Measurements from ENCODE around the gene CCDC88C.
A peak's percentile ranks its signal among the peaks of the same experiment; 100 is the strongest.

CCDC88C gene

DNA sequence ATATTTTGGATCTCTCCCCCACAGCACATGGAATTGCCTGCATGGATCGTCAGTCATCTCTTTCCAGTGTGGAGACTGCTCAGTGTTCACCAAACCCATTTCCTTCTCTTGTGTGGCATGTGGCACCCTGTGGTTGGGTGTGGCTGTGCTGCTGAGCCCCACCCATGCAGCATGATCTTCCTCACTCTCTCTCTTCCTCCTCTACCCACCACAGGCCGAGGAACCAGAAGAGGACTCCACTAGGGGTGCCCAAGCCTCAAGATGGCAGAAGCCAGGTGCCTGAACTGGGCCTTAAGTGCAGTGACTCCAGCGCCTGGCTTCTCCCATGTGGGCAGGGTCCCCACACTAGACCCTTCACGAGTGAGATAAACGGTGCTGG, 106.3 kb downstream of the CCDC88C start:
- Histone ChIP-seq H3K18ac (ENCODE audit: low read depth in 1 of 2, low read length in 2 of 2) (no peak overlapping the region), H2AFZ (ENCODE audit: low read depth, low read length) (no peak overlapping the region), H2BK15ac (ENCODE audit: low read depth, poor library complexity, severe bottlenecking) (no peak overlapping the region), H3K36me3 (ENCODE audit: control insufficient read depth in 1 of 2, insufficient read depth in 2 of 2, low read depth in 1 of 2, low read length in 2 of 2) (peaks cover 0 to 22% of the 10 kb centered on the region in 2 experiments), H4K8ac (ENCODE audit: low read length) (no peak overlapping the region), H2BK12ac (ENCODE audit: low read length in 2 of 2) (no peak overlapping the region), H3K4me3 (ENCODE audit: insufficient read depth in 1 of 2, low read depth in 1 of 2, low read length in 2 of 2) (no peak overlapping the region), H3K23ac (ENCODE audit: low read length in 2 of 2) (no peak overlapping the region), H3K14ac (ENCODE audit: low read length in 2 of 2) (no peak overlapping the region), H2BK5ac (ENCODE audit: low read depth, low read length, poor library complexity, severe bottlenecking) (no peak overlapping the region), H3K4me2 (ENCODE audit: low read length, poor library complexity, severe bottlenecking) (no peak overlapping the region), H2BK120ac (ENCODE audit: low read depth, low read length) (no peak overlapping the region), H3K9me3 (ENCODE audit: control insufficient read depth, low read length) (no peaks in the 10 kb centered on the region), H2AK5ac (ENCODE audit: low read length, severe bottlenecking) (no peak overlapping the region), H3K4ac (ENCODE audit: low read depth in 1 of 2, low read length in 2 of 2) (no peak overlapping the region), H3K4me1 (ENCODE audit: control insufficient read depth, insufficient read depth, low read depth, low read length) (peaks cover 2% of the 10 kb centered on the region), H3K79me1 (replicated peaks; ENCODE audit: low read length, poor library complexity, severe bottlenecking) (no peaks in the 10 kb centered on the region), H3K27ac (ENCODE audit: low read length, poor library complexity, severe bottlenecking) (no peak overlapping the region), H3K27me3 (ENCODE audit: control insufficient read depth in 1 of 2, insufficient read depth in 1 of 2, low read length in 2 of 2) (peaks cover 0 to 67% of the 10 kb centered on the region in 2 experiments), H4K91ac (ENCODE audit: low read length) (no peak overlapping the region), H3K9ac (ENCODE audit: low read length) (no peak overlapping the region)
- WGBS = 86% methylated on average over 5 of the region's 5 CpGs
- DNase-seq = no peak

DNA sequence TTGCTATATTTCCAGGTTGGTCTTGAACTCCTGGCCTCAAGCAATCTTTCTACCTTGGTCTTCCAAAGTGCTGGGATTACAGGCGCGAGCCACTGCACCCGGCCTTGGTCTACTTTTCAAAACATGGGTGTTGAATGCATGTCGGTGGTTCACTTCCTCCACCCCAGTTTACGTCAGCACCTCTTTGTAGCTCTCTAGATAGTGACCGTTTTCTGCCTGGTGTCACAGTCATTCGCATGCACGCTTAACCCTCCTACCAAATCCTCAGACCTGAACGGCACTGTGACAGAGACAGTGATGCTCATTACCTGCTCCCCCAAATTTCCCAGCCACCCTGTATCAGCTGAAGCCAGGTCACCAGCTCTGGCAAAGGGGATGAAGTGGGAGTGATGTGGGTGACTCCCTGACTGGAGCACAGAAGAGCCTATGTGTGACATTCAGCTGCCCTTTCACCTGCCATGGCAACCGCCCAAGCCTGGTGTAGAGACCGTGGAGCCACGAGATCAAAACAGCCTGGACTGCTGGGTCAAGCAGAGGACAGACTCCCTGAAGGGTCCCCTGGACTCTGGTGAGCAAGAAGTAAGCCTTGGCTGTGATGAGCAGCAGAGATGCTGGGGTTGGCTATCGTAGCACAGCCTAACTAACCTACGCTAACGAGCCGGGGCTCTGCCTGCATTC, 106.9 kb downstream of the CCDC88C start:
- no peak overlapping the region for H3K4me3 ChIP-seq (ENCODE audit: insufficient read depth in 1 of 2, low read depth in 1 of 2, low read length in 2 of 2)
- no peak overlapping the region for H3K4me2 ChIP-seq (ENCODE audit: low read length, poor library complexity, severe bottlenecking)
- 94% methylated on average over 16 of the region's 16 CpGs for WGBS
- H2AFZ ChIP-seq (ENCODE audit: low read depth, low read length) = no peak overlapping the region
- H4K91ac ChIP-seq (ENCODE audit: low read length) = no peak overlapping the region
- H2BK5ac ChIP-seq (ENCODE audit: low read depth, low read length, poor library complexity, severe bottlenecking) = no peak overlapping the region
- no peak overlapping the region for H3K23ac ChIP-seq (ENCODE audit: low read length in 2 of 2)
- H2BK120ac ChIP-seq (ENCODE audit: low read depth, low read length) = no peak overlapping the region
- no peak overlapping the region for H2AK5ac ChIP-seq (ENCODE audit: low read length, severe bottlenecking)
- no peaks in the 10 kb centered on the region for H3K79me1 ChIP-seq (replicated peaks; ENCODE audit: low read length, poor library complexity, severe bottlenecking)
- no peak overlapping the region for H4K8ac ChIP-seq (ENCODE audit: low read length)
- peaks cover 2% of the 10 kb centered on the region for H3K4me1 ChIP-seq (ENCODE audit: control insufficient read depth, insufficient read depth, low read depth, low read length)
- no peak overlapping the region for H2BK12ac ChIP-seq (ENCODE audit: low read length in 2 of 2)
- no peaks in the 10 kb centered on the region for H3K9me3 ChIP-seq (ENCODE audit: control insufficient read depth, low read length)
- H3K9ac ChIP-seq (ENCODE audit: low read length) = no peak overlapping the region
- DNase-seq = no peak
- peaks cover 0 to 66% of the 10 kb centered on the region in 2 experiments for H3K27me3 ChIP-seq (ENCODE audit: control insufficient read depth in 1 of 2, insufficient read depth in 1 of 2, low read length in 2 of 2)
- H3K36me3 ChIP-seq (ENCODE audit: control insufficient read depth in 1 of 2, insufficient read depth in 2 of 2, low read depth in 1 of 2, low read length in 2 of 2) = peaks cover 0 to 22% of the 10 kb centered on the region in 2 experiments
- H3K14ac ChIP-seq (ENCODE audit: low read length in 2 of 2) = no peak overlapping the region
- no peak overlapping the region for H3K27ac ChIP-seq (ENCODE audit: low read length, poor library complexity, severe bottlenecking)
- H3K18ac ChIP-seq (ENCODE audit: low read depth in 1 of 2, low read length in 2 of 2) = no peak overlapping the region
- no peak overlapping the region for H3K4ac ChIP-seq (ENCODE audit: low read depth in 1 of 2, low read length in 2 of 2)
- peak overlapping the region; percentile 34 for H2BK15ac ChIP-seq (ENCODE audit: low read depth, poor library complexity, severe bottlenecking)

DNA sequence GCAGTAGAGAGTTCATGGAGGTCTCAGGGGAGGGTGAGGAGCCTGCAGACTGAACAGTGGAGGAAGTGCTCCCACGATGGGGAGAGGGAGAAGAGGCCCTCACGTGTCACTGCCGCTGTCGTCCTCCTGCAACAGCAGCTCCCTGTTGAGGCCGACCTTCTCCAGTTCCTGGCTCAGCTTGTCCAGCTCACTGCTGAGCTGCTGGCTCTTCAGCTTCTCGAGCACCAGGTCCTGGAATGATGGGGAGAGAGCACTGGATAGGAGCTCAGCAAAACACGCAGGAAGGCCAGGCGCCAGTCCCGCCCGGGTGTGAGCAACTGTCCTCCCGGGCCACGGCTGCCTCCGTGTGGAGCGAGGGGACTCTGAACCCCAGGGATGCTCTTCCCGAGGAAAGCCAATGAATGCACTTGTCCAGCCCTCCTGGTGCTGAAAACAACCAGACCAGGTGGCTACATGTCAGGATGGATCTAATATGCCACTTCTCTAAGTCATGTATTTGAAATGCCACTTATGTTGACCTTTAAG, 107.8 kb downstream of the CCDC88C start:
- Histone ChIP-seq H3K4ac (ENCODE audit: low read depth in 1 of 2, low read length in 2 of 2) (no peak overlapping the region), H3K18ac (ENCODE audit: low read depth in 1 of 2, low read length in 2 of 2) (no peak overlapping the region), H3K9ac (ENCODE audit: low read length) (no peak overlapping the region), H3K4me1 (ENCODE audit: control insufficient read depth, insufficient read depth, low read depth, low read length) (peaks cover 2% of the 10 kb centered on the region), H4K91ac (ENCODE audit: low read length) (no peak overlapping the region), H3K14ac (ENCODE audit: low read length in 2 of 2) (no peak overlapping the region), H3K36me3 (ENCODE audit: control insufficient read depth in 1 of 2, insufficient read depth in 2 of 2, low read depth in 1 of 2, low read length in 2 of 2) (peaks cover 0 to 24% of the 10 kb centered on the region in 2 experiments), H2BK5ac (ENCODE audit: low read depth, low read length, poor library complexity, severe bottlenecking) (no peak overlapping the region), H3K4me2 (ENCODE audit: low read length, poor library complexity, severe bottlenecking) (no peak overlapping the region), H2AFZ (ENCODE audit: low read depth, low read length) (no peak overlapping the region), H2BK12ac (ENCODE audit: low read length in 2 of 2) (no peak overlapping the region), H3K27me3 (ENCODE audit: control insufficient read depth in 1 of 2, insufficient read depth in 1 of 2, low read length in 2 of 2) (peaks cover 0 to 73% of the 10 kb centered on the region in 2 experiments), H3K4me3 (ENCODE audit: insufficient read depth in 1 of 2, low read depth in 1 of 2, low read length in 2 of 2) (no peak overlapping the region), H3K79me1 (replicated peaks; ENCODE audit: low read length, poor library complexity, severe bottlenecking) (no peaks in the 10 kb centered on the region), H2BK120ac (ENCODE audit: low read depth, low read length) (no peak overlapping the region), H3K27ac (ENCODE audit: low read length, poor library complexity, severe bottlenecking) (no peak overlapping the region), H4K8ac (ENCODE audit: low read length) (no peak overlapping the region), H3K9me3 (ENCODE audit: control insufficient read depth, low read length) (no peaks in the 10 kb centered on the region), H2BK15ac (ENCODE audit: low read depth, poor library complexity, severe bottlenecking) (no peak overlapping the region), H3K23ac (ENCODE audit: low read length in 2 of 2) (no peak overlapping the region), H2AK5ac (ENCODE audit: low read length, severe bottlenecking) (no peak overlapping the region)
- DNase-seq = no peak
- WGBS = 85% methylated on average over 14 of the region's 15 CpGs

DNA sequence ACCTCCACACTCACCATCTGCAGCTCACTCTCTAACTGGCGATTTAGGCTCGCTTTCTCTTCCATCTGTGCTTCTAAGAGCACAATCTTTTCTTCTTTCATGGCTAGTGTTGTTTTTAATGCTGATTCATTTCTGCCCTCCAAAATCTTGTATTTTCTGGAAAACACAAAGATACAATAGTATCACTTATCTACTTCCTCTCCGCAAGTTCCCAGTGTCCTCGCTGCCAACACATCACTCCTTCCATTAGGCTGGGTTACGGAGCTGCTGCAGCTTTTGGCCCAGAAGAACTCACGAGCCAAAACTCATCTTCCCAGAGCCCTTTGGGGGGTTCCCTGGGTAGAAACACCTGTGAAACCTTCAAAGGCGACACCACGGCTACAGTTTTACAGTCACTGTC, 109.3 kb downstream of the CCDC88C start:
- Histone ChIP-seq H2AK5ac (ENCODE audit: low read length, severe bottlenecking) (no peak overlapping the region), H4K8ac (ENCODE audit: low read length) (no peak overlapping the region), H3K18ac (ENCODE audit: low read depth in 1 of 2, low read length in 2 of 2) (no peak overlapping the region), H3K36me3 (ENCODE audit: control insufficient read depth in 1 of 2, insufficient read depth in 2 of 2, low read depth in 1 of 2, low read length in 2 of 2) (peaks cover 0 to 22% of the 10 kb centered on the region in 2 experiments), H3K4me3 (ENCODE audit: insufficient read depth in 1 of 2, low read depth in 1 of 2, low read length in 2 of 2) (no peak overlapping the region), H3K9ac (ENCODE audit: low read length) (no peak overlapping the region), H3K27ac (ENCODE audit: low read length, poor library complexity, severe bottlenecking) (no peak overlapping the region), H2BK5ac (ENCODE audit: low read depth, low read length, poor library complexity, severe bottlenecking) (no peak overlapping the region), H4K91ac (ENCODE audit: low read length) (no peak overlapping the region), H3K4ac (ENCODE audit: low read depth in 1 of 2, low read length in 2 of 2) (no peak overlapping the region), H3K23ac (ENCODE audit: low read length in 2 of 2) (no peak overlapping the region), H3K79me1 (replicated peaks; ENCODE audit: low read length, poor library complexity, severe bottlenecking) (no peaks in the 10 kb centered on the region), H3K14ac (ENCODE audit: low read length in 2 of 2) (no peak overlapping the region), H3K4me1 (ENCODE audit: control insufficient read depth, insufficient read depth, low read depth, low read length) (peaks cover 2% of the 10 kb centered on the region), H3K27me3 (ENCODE audit: control insufficient read depth in 1 of 2, insufficient read depth in 1 of 2, low read length in 2 of 2) (peaks cover 0 to 74% of the 10 kb centered on the region in 2 experiments), H2BK15ac (ENCODE audit: low read depth, poor library complexity, severe bottlenecking) (no peak overlapping the region), H3K9me3 (ENCODE audit: control insufficient read depth, low read length) (no peaks in the 10 kb centered on the region), H3K4me2 (ENCODE audit: low read length, poor library complexity, severe bottlenecking) (no peak overlapping the region), H2AFZ (ENCODE audit: low read depth, low read length) (no peak overlapping the region), H2BK120ac (ENCODE audit: low read depth, low read length) (no peak overlapping the region), H2BK12ac (ENCODE audit: low read length in 2 of 2) (no peak overlapping the region)
- 90% methylated on average over 8 of the region's 8 CpGs for WGBS
- DNase-seq = no peak

All from mesenchymal stem cell (in vitro differentiated cells and primary cell).